Astrocyte (in vitro differentiated cells and primary cell): ENCODE results near the gene C12orf57.

ENCODE experiments used
- CTCF ChIP-seq: IDR thresholded peaks from 2 replicates; pipeline ENCODE4 v1.5.1; 2011; ENCODE audit warnings: low read depth, mild to moderate bottlenecking, inconsistent platforms, low read length, moderate library complexity; ENCODE audit not compliant: insufficient read depth
- EZH2 ChIP-seq: IDR thresholded peaks from 2 replicates; pipeline ENCODE4 v1.6.1; 2012; ENCODE audit warnings: mild to moderate bottlenecking, low read length, inconsistent platforms; ENCODE audit not compliant: insufficient read depth

GRCh38 chr12:6964605-6965025, 20.8 kb downstream of the C12orf57 start:
- TF ChIP-seq CTCF (no peak), EZH2 (no peak)
